ENCODE measurements around the gene ADARB2.

The ADARB2 gene

GRCh38 chr10:1581189-1581588, 156.1 kb downstream of the ADARB2 start:
- DNase-seq, result no peak

- DNase-seq, result no peak
These were observed 157.7 kb downstream of the ADARB2 start for GRCh38 chr10:1579671-1580070.

- DNase-seq, result no peak
These were observed 158.2 kb downstream of the ADARB2 start for GRCh38 chr10:1579141-1579491.

- no peak for DNase-seq
These were observed 158.8 kb downstream of the ADARB2 start for GRCh38 chr10:1578392-1579140.

GRCh38 chr10:1577945-1578344, 159.4 kb downstream of the ADARB2 start:
- no peak for DNase-seq

- DNase-seq, result no peak
These were observed 160.0 kb downstream of the ADARB2 start for GRCh38 chr10:1577373-1577770.

- DNase-seq, result no peak
These were observed 160.6 kb downstream of the ADARB2 start for GRCh38 chr10:1576467-1577372.

GRCh38 chr10:1575481-1576244, 161.7 kb downstream of the ADARB2 start:
- no peak for DNase-seq

GRCh38 chr10:1574719-1575118, 162.6 kb downstream of the ADARB2 start:
- no peak for DNase-seq

GRCh38 chr10:1573981-1574380, 163.3 kb downstream of the ADARB2 start:
- no peak for DNase-seq

- DNase-seq, result no peak
These were observed 163.9 kb downstream of the ADARB2 start for GRCh38 chr10:1573334-1573969.

GRCh38 chr10:1572519-1573333, 164.6 kb downstream of the ADARB2 start:
- no peak for DNase-seq

- DNase-seq, result no peak
These were observed 165.6 kb downstream of the ADARB2 start for GRCh38 chr10:1571587-1572237.

- DNase-seq, result no peak
These were observed 166.8 kb downstream of the ADARB2 start for GRCh38 chr10:1570416-1571051.

GRCh38 chr10:1569208-1569607, 168.1 kb downstream of the ADARB2 start:
- no peak for DNase-seq

GRCh38 chr10:1567742-1568495, 169.4 kb downstream of the ADARB2 start:
- DNase-seq, result no peak

- DNase-seq, result no peak
These were observed 170.2 kb downstream of the ADARB2 start for GRCh38 chr10:1567152-1567551.

- DNase-seq, result no peak
These were observed 172.5 kb downstream of the ADARB2 start for GRCh38 chr10:1564791-1565190.

GRCh38 chr10:1563028-1563427, 174.3 kb downstream of the ADARB2 start:
- no peak for DNase-seq

GRCh38 chr10:1561731-1562337, 175.5 kb downstream of the ADARB2 start:
- DNase-seq, result no peak

Data from stimulated activated naive CD4-positive, alpha-beta T cell (primary cell).